DND-41 (cell line): ENCODE results near the gene SGCD.

Experiments used
- CTCF ChIP-seq: IDR thresholded peaks from 2 replicates; pipeline ENCODE4 v1.5.1; 2012; ENCODE audit warnings: borderline replicate concordance, low read length, moderate library complexity, mild to moderate bottlenecking; ENCODE audit not compliant: poor library complexity, severe bottlenecking; ENCODE audit errors: extremely low read depth
- EZH2 ChIP-seq: IDR thresholded peaks from 3 replicates; pipeline ENCODE4 v1.6.1; 2012; ENCODE audit warnings: borderline replicate concordance, low read depth, mild to moderate bottlenecking, moderate library complexity, low read length, inconsistent platforms; ENCODE audit not compliant: severe bottlenecking

DNA sequence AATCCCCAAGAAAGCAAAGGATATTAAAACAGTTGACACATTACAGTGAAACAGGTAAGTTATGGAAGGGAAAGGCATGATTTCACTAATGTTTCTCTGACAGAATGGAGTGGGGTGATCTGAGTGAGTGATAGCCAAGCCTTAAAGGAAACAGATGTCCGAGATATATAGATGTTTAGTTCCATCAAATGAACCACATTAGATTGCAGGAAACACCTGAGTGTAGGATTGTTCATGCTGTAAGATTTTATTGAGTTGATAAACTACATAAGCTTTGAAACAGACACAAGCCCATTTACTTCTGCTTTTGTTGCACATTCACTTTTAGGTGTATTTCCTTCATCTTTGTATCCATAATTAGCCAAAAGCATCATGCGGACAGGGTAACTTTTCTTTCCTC is 356.0 kb downstream of the SGCD start:
- TF ChIP-seq CTCF (no peak), EZH2 (no peak)
